IMR-90 (cell line): ENCODE measurements around the gene DPH2. TPM values are rescaled to one million over a fixed set of nuclear protein-coding genes. Genes with fewer than 3 reads are reported as not detected.

Experiments used
- ATAC-seq: fragments of 200-7000 bp; cut with Tn5 transposase; 2 replicates; pipeline ENCODE4 v1.9.1; 2020; ENCODE audit warnings: low read depth, mild to moderate bottlenecking, moderate library complexity
- Bru-seq: library from RNA; stranded (reverse); fragments of 400-500 nt; gene quantifications from one replicate; lab custom pipeline; 2021; lab: Mats Ljungman, UMichigan
- BruChase-seq, 2 experiments: library from RNA; stranded (reverse); fragments of 400-500 nt; gene quantifications; one replicate each; lab custom pipeline; 2021; lab: Mats Ljungman, UMichigan
- BruUV-seq: library from RNA; stranded (reverse); fragments of 400-500 nt; replicated peaks from 2 replicates; lab custom pipeline; 2021; lab: Mats Ljungman, UMichigan
- CTCF ChIA-PET: fragments of 300-600 bp; formaldehyde crosslinking; extraction: SDS; loops from one replicate; lab custom pipeline; 2021; ENCODE audit warnings: antibody characterized with exemption; lab: Yijun Ruan, JAX
- POLR2A ChIA-PET: fragments of 300-600 bp; sonication (Branson Sonifier 250); formaldehyde crosslinking; loops from one replicate; lab custom pipeline; 2022; ENCODE audit warnings: antibody characterized with exemption; ENCODE audit not compliant: unreplicated experiment; lab: Charles Lee
- DNase-seq: peaks from one replicate; pipeline ENCODE4 v3.0.0; 2013
- H2AFZ ChIP-seq: replicated peaks from 2 replicates; pipeline ENCODE3; 2013; ENCODE audit warnings: low read length, mild to moderate bottlenecking; ENCODE audit not compliant: poor library complexity
- H2AK5ac ChIP-seq: 2 replicates; pipeline ENCODE4 v1.6.1; 2013; ENCODE audit warnings: low read depth, low read length, inconsistent platforms
- H2AK9ac ChIP-seq: replicated peaks from 2 replicates; pipeline ENCODE3; 2013; ENCODE audit warnings: mild to moderate bottlenecking, low read depth, low read length, moderate library complexity; ENCODE audit not compliant: poor library complexity
- H2BK120ac ChIP-seq: 2 replicates; pipeline ENCODE4 v1.6.1; 2013; ENCODE audit warnings: low read depth, low read length, inconsistent platforms
- H2BK15ac ChIP-seq: 3 replicates; pipeline ENCODE4 v1.6.1; 2013; ENCODE audit warnings: low read depth, low read length, inconsistent platforms
- H2BK20ac ChIP-seq: 2 replicates; pipeline ENCODE4 v1.6.1; 2013; ENCODE audit warnings: low read depth, mild to moderate bottlenecking, inconsistent platforms, low read length, moderate library complexity
- H2BK5ac ChIP-seq: 2 replicates; pipeline ENCODE4 v1.6.1; 2013; ENCODE audit warnings: mild to moderate bottlenecking, low read depth, low read length, inconsistent platforms; ENCODE audit not compliant: poor library complexity, severe bottlenecking
- H3K14ac ChIP-seq: replicated peaks from 2 replicates; pipeline ENCODE4 v1.6.1; 2013; ENCODE audit warnings: low read depth, low read length, inconsistent platforms
- H3K18ac ChIP-seq: 2 replicates; pipeline ENCODE4 v1.6.1; 2013; ENCODE audit warnings: low read depth, low read length, control low read depth
- H3K23ac ChIP-seq: 2 replicates; pipeline ENCODE4 v1.6.1; 2013; ENCODE audit warnings: low read depth, low read length, inconsistent platforms
- H3K27ac ChIP-seq: 2 replicates; pipeline ENCODE4 v1.5.1; 2013; ENCODE audit warnings: mild to moderate bottlenecking, control low read depth, low read length; ENCODE audit not compliant: insufficient read depth
- H3K27me3 ChIP-seq: 2 replicates; pipeline ENCODE4 v1.6.1; 2013; ENCODE audit warnings: low read length; ENCODE audit not compliant: control insufficient read depth, insufficient read depth
- H3K36me3 ChIP-seq: 2 replicates; pipeline ENCODE4 v1.6.1; 2013; ENCODE audit warnings: low read length, mixed read lengths; ENCODE audit not compliant: control insufficient read depth, insufficient read depth
- H3K4ac ChIP-seq: 2 replicates; pipeline ENCODE4 v1.6.1; 2013; ENCODE audit warnings: low read depth, low read length, inconsistent platforms
- H3K4me1 ChIP-seq: 2 replicates; pipeline ENCODE4 v1.6.1; 2013; ENCODE audit warnings: low read length, mixed read lengths; ENCODE audit not compliant: control insufficient read depth, insufficient read depth
- H3K4me2 ChIP-seq: 2 replicates; pipeline ENCODE4 v1.6.1; 2013; ENCODE audit warnings: low read depth, mild to moderate bottlenecking, control low read depth, low read length, moderate library complexity
- H3K4me3 ChIP-seq: 2 replicates; pipeline ENCODE4 v1.5.1; 2013; ENCODE audit warnings: low read depth, mild to moderate bottlenecking, control low read depth, low read length, moderate library complexity; ENCODE audit not compliant: insufficient read depth
- H3K56ac ChIP-seq: 2 replicates; pipeline ENCODE4 v1.6.1; 2013; ENCODE audit warnings: low read length, inconsistent platforms; ENCODE audit not compliant: insufficient read depth; ENCODE audit errors: extremely low read depth
- H3K79me1 ChIP-seq, 2 experiments: 2 replicates each; pipeline ENCODE4 v1.6.1; 2013; ENCODE audit warnings: low read length in 2 of 2, inconsistent platforms in 1 of 2, low read depth in 1 of 2
- H3K9ac ChIP-seq: 2 replicates; pipeline ENCODE4 v1.6.1; 2013; ENCODE audit warnings: low read depth, low read length, control low read depth
- H3K9me1 ChIP-seq: 2 replicates; pipeline ENCODE4 v1.6.1; 2013; ENCODE audit warnings: low read length, inconsistent platforms; ENCODE audit not compliant: insufficient read depth
- H3K9me3 ChIP-seq: 2 replicates; pipeline ENCODE4 v1.6.1; 2013; ENCODE audit warnings: low read length; ENCODE audit not compliant: control insufficient read depth, insufficient read depth
- H4K20me1 ChIP-seq: 2 replicates; pipeline ENCODE4 v1.6.1; 2013; ENCODE audit warnings: low read length, inconsistent platforms; ENCODE audit not compliant: insufficient read depth
- H4K5ac ChIP-seq: 2 replicates; pipeline ENCODE4 v1.6.1; 2013; ENCODE audit warnings: mild to moderate bottlenecking, low read depth, low read length, control low read depth
- H4K8ac ChIP-seq, 2 experiments: 2 replicates each; pipeline ENCODE4 v1.6.1; 2013; ENCODE audit warnings: low read depth in 2 of 2, low read length in 2 of 2, control low read depth in 1 of 2, inconsistent platforms in 1 of 2
- H4K91ac ChIP-seq: 2 replicates; pipeline ENCODE4 v1.6.1; 2013; ENCODE audit warnings: low read depth, low read length, inconsistent platforms; ENCODE audit not compliant: insufficient read depth
- BHLHE40 ChIP-seq: fragments of 150-350 bp; IDR thresholded peaks from 2 replicates; pipeline ENCODE4 v1.6.1; 2016; ENCODE audit warnings: mild to moderate bottlenecking, low read depth, low read length
- CEBPB ChIP-seq: IDR thresholded peaks from 2 replicates; pipeline ENCODE4 v1.6.1; 2012; ENCODE audit warnings: low read depth, low read length, improper control_type of control experiment
- CHD1 ChIP-seq: IDR thresholded peaks from 2 replicates; pipeline ENCODE4 v1.6.1; 2012; ENCODE audit warnings: low read depth, low read length, improper control_type of control experiment
- ELK1 ChIP-seq: fragments of 150-350 bp; IDR thresholded peaks from 2 replicates; pipeline ENCODE4 v1.6.1; 2016; ENCODE audit warnings: low read depth, mild to moderate bottlenecking, low read length, moderate library complexity, borderline replicate concordance
- FOS ChIP-seq: fragments of 150-350 bp; IDR thresholded peaks from 2 replicates; pipeline ENCODE4 v1.6.1; 2016; ENCODE audit warnings: low read depth, low read length
- MAFK ChIP-seq: IDR thresholded peaks from 2 replicates; pipeline ENCODE4 v1.6.1; 2012; ENCODE audit warnings: low read depth, low read length, improper control_type of control experiment
- MAZ ChIP-seq: IDR thresholded peaks from 2 replicates; pipeline ENCODE4 v1.6.1; 2012; ENCODE audit warnings: low read depth, mild to moderate bottlenecking, low read length, improper control_type of control experiment, moderate library complexity, borderline replicate concordance
- MXI1 ChIP-seq: IDR thresholded peaks from 2 replicates; pipeline ENCODE4 v1.6.1; 2012; ENCODE audit warnings: low read depth, mild to moderate bottlenecking, low read length, moderate library complexity, borderline replicate concordance
- RCOR1 ChIP-seq: IDR thresholded peaks from 2 replicates; pipeline ENCODE4 v1.6.1; 2012; ENCODE audit warnings: mild to moderate bottlenecking, low read length, improper control_type of control experiment; ENCODE audit not compliant: insufficient replicate concordance
- RFX5 ChIP-seq: IDR thresholded peaks from 2 replicates; pipeline ENCODE4 v1.8.0; 2012; ENCODE audit warnings: low read depth, mild to moderate bottlenecking, low read length, moderate library complexity
- WGBS, 2 experiments: methylation state at CpG; one replicate each; pipeline versions ENCODE4 v1.1.5 to v1.1.7; 2013; ENCODE audit warnings: missing lambda C conversion rate in 2 of 2; ENCODE audit not compliant: insufficient read length in 1 of 2; ENCODE audit errors: extremely low coverage in 2 of 2; 5-methylcytosine and 5-hydroxymethylcytosine counted together
- dilution Hi-C: fragments of 300-500 bp; cut with HindIII; formaldehyde crosslinking; loops from one replicate; pipeline ENCODE4 v1.14.3; 2018; ENCODE audit warnings: low sequenced_read_pairs; ENCODE audit not compliant: unreplicated experiment
- in situ Hi-C: fragments of 300-500 bp; cut with MboI; formaldehyde crosslinking; loops from 3 replicates; pipeline ENCODE4 v1.14.3; 2019; ENCODE audit warnings: low sequenced_read_pairs, inconsistent platforms, mixed read lengths
- intact Hi-C: fragments of 100-400 bp; cut with micrococcal nuclease; formaldehyde crosslinking; loops from 2 replicates; pipeline ENCODE4 v1.10.0; 2022
- long read RNA-seq: library from polyadenylated mRNA; unstranded; transcript quantifications from one replicate; pipeline ENCODE4 v2.0.0, GENCODE V29; 2021; ENCODE audit not compliant: unreplicated experiment
- polyA plus RNA-seq, 3 experiments: library from polyadenylated mRNA; depleted of rRNA; stranded (reverse); fragments of >200 nt; gene quantifications; 2 replicates each; pipeline ENCODE4 v1.2.3, GENCODE V29; 2012; ENCODE audit warnings: low replicate concordance in 1 of 3
- total RNA-seq: library from RNA; depleted of rRNA; stranded (reverse); fragments of >200 nt; gene quantifications from 2 replicates; pipeline ENCODE4 v1.2.3, GENCODE V29; 2012; rRNA removed
- TF ChIP-seq, protein P1 (sequence below): conservative IDR thresholded peaks from 2 replicates; pipeline ENCODE4 v1.5.1; 2012; ENCODE audit warnings: mild to moderate bottlenecking, low read depth, low read length, improper control_type of control experiment

The DPH2 gene
- total RNA-seq (18.9 and 21.0 TPM in 2 replicates), polyA plus RNA-seq (2012; rRNA removed) (32.2 and 38.0 TPM in 2 replicates), Bru-seq, nascent RNA (percentile 45 among the genes with signal in this experiment), BruChase-seq, experiment 1, labeled RNA remaining after a 6-hour chase (percentile 52 among the genes with signal in this experiment), BruChase-seq, experiment 2, labeled RNA remaining after a 2-hour chase (percentile 60 among the genes with signal in this experiment)
- polyA plus RNA-seq (2012; cell fraction: cytosol; rRNA removed): 23.4 and 39.1 TPM in 2 replicates
- 133 and 182 TPM in 2 replicates for polyA plus RNA-seq (2012; cell fraction: nucleus; rRNA removed; ENCODE audit: low replicate concordance)
- long read RNA-seq, transcript DPH2-201 (6 exons, 2,472 nt): major isoform, 6 of 13 reads
- long read RNA-seq, partial matches to known transcripts: 6 of 13 reads
- long read RNA-seq, other reads (novel, unspliced or antisense): 1 of 13 reads

- WGBS, 2 experiments: 9% methylated on average over 5 of the region's 47 CpGs; no CpG with 5 or more reads in 1 of the 2 experiments
- H2AFZ ChIP-seq: peak within 1 kb of the TSS; percentile 94
- intact Hi-C loops (loop anchor here (1.0 to 2.0 kb wide), 2 partner anchors 23 to 259 kb away; partner anchors contain the start of gene IPO13), dilution Hi-C loops (no loop called here), in situ Hi-C loops (loop anchor here (25.0 kb wide), 1 partner anchor 433 kb away; the partner anchor contains the start of gene PTPRF)
- H3K4me1 ChIP-seq: 0 out of 2 replicates have a peak, but pooled peaks cover 2% of the 10 kb centered on the region
- CTCF ChIA-PET: interaction anchor here (1.0 to 1.4 kb wide), 2 partner anchors 24 to 207 kb away, joined by 3 to 4 read pairs; no protein-coding TSS in a partner anchor
- 0 out of 2 replicates have a peak within 1 kb of the TSS, but pooled peaks have one; percentile 13 for H3K23ac ChIP-seq
- peak within 1 kb of the TSS; percentile 66 for H3K9ac ChIP-seq
- H2AK9ac ChIP-seq: peak within 1 kb of the TSS; percentile 88
- DNase-seq: peak; percentile 97
- no peaks in the 10 kb centered on the region for H3K9me3 ChIP-seq
- no peaks in the 10 kb centered on the region for H4K20me1 ChIP-seq
- H4K8ac ChIP-seq: peak within 1 kb of the TSS; percentile 15 to 85; a peak in 2 of 4 replicates
- POLR2A ChIA-PET: no interaction called here
- peak within 1 kb of the TSS; percentile 81 for H3K4me2 ChIP-seq
- H2BK5ac ChIP-seq: no peak within 1 kb of the TSS
- peak within 1 kb of the TSS; percentile 72; the same call in 1 of the 2 replicates for H3K4ac ChIP-seq
- 0 out of 2 replicates have a peak within 1 kb of the TSS, but pooled peaks have one; percentile 65 for H3K14ac ChIP-seq
- H3K18ac ChIP-seq: no peak within 1 kb of the TSS
- no peaks in the 10 kb centered on the region for H3K27me3 ChIP-seq
- ATAC-seq: peak; percentile 91
- H3K79me1 ChIP-seq: peaks cover 13 to 18% of the 10 kb centered on the region in 2 experiments; a peak in 3 of 4 replicates
- H2BK120ac ChIP-seq: no peak within 1 kb of the TSS
- H2BK15ac ChIP-seq: no peak within 1 kb of the TSS
- peak within 1 kb of the TSS; percentile 25; the same call in 1 of the 2 replicates for H4K5ac ChIP-seq
- peaks cover 13% of the 10 kb centered on the region for H3K9me1 ChIP-seq
- BruUV-seq: no TSS peak
- peaks cover 12% of the 10 kb centered on the region for H3K36me3 ChIP-seq
- H3K56ac ChIP-seq: no peak within 1 kb of the TSS
- H3K27ac ChIP-seq: peak within 1 kb of the TSS; percentile 33; the same call in 1 of the 2 replicates
- peak within 1 kb of the TSS; percentile 36; the same call in 1 of the 2 replicates for H2AK5ac ChIP-seq
- H2BK20ac ChIP-seq: no peak within 1 kb of the TSS
- H3K4me3 ChIP-seq: peak within 1 kb of the TSS; percentile 88
- H4K91ac ChIP-seq: peak within 1 kb of the TSS; percentile 63
- TF ChIP-seq, protein P1, sequence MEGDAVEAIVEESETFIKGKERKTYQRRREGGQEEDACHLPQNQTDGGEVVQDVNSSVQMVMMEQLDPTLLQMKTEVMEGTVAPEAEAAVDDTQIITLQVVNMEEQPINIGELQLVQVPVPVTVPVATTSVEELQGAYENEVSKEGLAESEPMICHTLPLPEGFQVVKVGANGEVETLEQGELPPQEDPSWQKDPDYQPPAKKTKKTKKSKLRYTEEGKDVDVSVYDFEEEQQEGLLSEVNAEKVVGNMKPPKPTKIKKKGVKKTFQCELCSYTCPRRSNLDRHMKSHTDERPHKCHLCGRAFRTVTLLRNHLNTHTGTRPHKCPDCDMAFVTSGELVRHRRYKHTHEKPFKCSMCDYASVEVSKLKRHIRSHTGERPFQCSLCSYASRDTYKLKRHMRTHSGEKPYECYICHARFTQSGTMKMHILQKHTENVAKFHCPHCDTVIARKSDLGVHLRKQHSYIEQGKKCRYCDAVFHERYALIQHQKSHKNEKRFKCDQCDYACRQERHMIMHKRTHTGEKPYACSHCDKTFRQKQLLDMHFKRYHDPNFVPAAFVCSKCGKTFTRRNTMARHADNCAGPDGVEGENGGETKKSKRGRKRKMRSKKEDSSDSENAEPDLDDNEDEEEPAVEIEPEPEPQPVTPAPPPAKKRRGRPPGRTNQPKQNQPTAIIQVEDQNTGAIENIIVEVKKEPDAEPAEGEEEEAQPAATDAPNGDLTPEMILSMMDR: no peak; the same call in 1 of the 2 replicates
- TF ChIP-seq MAFK: no peak
- TF ChIP-seq BHLHE40: no peak
- no peak for TF ChIP-seq CEBPB
- TF ChIP-seq RFX5: no peak
- TF ChIP-seq MXI1: peak; percentile 99
- no peak for TF ChIP-seq CHD1
- TF ChIP-seq RCOR1: no peak
- 0 out of 2 replicates have a peak, but pooled peaks have one; percentile 21 for TF ChIP-seq FOS
- 0 out of 2 replicates have a peak, but pooled peaks have one; percentile 22 for TF ChIP-seq MAZ
- no peak for TF ChIP-seq ELK1
These were observed at the start of gene DPH2 for GRCh38 chr1:43969746-43970466. Gene DPH2, plus strand, starts transcription at chr1:43970010. Its CDS starts 166 bp downstream, at chr1:43970176.
